NK-92 (cell line): ENCODE data around the gene MPZL2.

ENCODE experiments used
- DNase-seq: peaks from one replicate; lab custom pipeline; 2025; ENCODE audit not compliant: unreplicated experiment; lab: John Stamatoyannopoulos, UW

The MPZL2 gene

DNA sequence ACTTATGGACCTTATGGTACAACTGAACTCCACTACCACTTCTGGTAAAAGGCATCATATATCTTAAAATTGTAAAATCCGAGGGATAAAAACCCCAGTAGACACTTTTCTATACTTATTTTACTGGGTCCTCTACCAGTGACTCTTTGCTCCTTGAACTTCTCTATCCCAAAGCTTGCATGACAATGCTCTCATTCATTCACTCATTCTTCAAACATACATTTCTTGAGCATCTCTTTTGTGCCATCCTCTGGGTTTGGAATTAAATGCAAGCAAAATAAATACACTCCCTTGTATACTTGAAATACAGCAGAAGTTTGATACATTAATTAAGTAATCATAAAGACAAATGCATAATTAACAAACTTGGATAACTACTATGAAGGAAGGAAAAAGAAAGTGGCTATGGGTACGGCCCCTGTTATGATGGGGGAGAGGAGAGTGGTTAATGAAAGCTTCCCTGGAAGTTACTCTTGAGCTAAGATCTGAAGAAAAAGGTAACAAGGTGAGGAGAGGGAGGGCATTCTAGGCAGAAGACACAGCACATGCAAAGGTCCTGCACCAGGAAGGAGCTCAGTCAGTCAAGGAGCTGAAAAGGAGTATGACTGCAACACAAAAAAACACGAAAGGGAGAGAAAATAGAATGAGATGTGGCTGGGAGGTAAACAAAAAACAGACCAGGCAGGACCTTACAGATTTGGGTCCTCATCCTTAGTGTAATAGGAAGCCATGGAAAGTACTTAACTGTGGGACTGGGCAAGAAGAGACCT lies 19.9 kb downstream of the MPZL2 start:
- DNase-seq: no peak

DNA sequence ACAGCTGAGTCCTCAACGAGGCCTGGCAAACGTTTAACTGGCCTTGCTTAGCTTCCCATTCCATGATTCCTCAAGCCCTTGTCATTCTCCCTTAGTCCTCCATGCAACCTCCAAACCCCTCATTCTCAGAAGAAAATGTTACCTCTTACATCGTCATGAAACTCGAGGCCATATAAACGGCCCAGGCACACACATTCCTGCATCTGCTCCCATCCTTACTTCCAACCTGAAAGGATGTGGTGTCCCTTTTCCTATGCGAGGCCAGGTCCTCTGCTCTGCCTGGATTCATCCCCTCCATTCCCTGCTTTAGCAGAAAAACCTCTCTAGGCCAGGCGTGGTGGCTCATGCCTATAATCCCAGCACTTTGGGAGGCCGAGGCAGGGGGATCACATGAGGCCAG lies 20.9 kb downstream of the MPZL2 start:
- no peak for DNase-seq

DNA sequence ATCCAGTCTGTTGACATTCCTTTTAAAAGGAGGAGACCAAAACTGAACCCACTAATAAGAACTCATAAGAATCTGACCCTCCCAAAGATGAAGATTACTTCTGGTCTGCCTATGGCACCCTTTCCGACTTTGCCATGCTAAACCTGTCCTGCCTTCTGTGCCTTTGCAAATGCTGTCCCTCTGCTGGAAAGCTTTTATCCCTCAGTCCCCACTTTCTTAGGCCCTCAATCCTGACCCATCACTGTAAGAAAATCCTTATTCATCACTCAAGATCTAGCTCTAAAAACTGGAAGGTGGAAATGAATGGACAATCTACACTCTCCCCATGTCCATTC lies 22.4 kb downstream of the MPZL2 start:
- DNase-seq: no peak

DNA sequence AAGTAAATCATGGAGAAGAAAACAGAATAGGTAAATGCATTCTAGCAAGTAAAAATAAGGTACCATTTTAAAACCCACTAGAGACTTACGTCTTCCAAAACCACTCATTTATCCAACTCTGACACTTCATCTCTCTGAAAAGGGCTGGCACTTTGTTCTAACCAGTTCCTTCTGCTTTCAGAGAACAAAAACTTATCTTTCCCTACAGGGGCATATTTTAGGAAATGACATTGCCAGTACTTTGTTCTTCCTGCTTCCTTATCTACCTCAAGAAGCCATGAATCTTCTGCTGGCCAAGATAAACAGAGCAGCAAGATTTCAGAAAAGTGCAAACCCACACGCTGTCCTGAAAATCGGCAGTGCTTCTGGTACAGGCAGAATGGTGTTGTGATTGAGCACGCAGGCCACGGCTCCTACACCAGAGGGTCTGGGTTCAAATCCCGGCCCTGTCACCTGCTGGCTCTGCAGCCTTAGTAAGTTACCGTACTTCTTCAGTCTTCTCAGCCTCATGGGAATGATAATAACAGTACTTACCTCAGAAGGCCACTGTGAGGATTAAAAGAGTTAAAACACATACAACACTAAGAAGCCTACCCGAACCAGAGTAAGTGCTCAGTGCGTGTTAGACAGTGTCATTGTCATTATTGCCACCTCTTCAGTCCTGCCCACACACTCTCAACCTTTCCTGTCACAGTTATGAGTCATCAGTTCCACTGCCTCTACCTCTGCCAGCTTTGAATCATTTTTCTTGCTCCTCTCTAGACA lies 22.9 kb downstream of the MPZL2 start:
- no peak for DNase-seq

DNA sequence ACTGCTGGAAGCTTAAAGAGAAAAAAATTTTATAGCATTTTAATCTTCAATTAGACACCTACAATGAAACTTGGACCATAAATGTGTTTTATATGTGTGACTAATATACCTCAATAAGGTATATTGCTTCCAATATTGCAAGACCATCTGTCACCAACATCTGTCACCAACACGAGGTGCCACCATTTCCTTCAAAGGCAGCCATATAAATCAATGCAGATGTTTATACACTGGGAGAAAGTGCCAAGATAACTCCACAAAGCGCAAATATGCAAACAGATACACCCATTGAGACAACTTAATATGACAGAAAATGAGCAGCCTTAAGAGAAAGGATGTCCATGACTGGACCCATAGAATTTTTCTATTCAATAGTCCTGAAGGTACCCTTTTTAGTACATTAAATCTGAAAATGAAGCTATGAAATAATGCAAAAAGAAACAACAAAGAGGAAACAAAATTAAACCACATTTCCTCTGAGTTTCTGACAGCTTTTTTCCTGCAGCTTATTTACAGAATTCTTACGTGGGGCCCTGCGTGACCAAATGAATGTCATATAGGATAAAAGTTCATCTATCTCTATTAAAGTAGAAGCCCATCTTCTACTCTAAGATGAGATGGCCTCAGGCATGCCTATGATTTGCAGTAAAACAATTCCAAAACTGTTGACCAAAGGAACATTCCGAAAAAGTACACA lies 24.4 kb downstream of the MPZL2 start:
- DNase-seq: no peak

DNA sequence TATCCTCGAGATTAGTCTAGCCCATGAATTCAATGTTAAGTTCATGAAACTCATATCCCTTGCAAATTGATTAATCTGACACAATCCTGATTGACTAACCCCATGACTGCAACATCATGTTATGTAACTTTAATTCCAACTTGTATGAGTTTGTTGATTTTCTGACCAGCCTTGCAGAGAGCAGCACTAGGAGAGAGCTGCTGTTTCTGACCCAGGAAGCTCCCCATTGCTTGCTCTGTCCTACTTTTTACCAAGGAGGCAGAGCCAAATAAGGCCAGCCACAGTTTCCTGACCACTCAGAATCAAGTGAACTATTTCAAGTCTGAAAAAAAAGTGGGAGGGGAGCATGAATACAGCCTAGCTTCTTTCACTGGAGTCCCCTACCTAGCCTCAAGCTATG lies 25.2 kb downstream of the MPZL2 start:
- DNase-seq: no peak

DNA sequence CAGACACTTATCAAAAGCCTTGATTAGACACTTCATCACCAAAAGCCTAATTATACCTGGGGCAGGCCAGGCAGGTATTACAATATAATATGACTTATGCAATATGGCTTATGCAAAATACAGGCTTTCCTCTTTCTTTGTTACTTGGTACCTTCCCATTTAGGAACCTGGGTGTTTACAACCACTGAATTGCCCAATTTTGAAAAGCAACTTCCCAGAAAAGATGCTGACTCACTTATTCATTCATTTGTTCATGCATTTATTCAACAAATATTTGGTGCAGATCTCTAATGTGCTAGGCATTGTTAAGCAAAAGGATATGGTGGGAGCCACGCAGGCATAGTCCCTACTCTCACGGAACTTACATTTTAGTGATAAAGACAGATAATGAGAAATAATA lies 25.7 kb downstream of the MPZL2 start:
- no peak for DNase-seq

DNA sequence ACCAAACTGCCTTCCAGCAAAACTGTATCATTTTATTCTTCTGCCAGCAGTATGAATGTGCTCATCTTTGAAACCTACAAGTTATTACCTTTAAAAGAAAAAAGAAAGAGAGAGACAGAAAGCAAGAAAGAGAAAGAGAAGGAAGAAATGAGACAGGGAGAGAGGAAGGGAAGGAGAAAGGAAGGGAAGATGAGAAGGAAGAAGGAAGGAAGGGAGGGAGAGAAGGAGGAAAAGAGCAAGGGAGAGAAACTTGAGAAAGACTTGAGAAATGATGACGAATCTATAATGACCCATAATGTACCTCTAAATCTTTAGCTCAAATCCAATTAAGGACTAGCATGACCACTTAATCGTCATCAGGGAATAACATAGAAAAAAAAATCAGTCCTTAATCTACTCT lies 27.9 kb downstream of the MPZL2 start:
- DNase-seq: no peak

DNA sequence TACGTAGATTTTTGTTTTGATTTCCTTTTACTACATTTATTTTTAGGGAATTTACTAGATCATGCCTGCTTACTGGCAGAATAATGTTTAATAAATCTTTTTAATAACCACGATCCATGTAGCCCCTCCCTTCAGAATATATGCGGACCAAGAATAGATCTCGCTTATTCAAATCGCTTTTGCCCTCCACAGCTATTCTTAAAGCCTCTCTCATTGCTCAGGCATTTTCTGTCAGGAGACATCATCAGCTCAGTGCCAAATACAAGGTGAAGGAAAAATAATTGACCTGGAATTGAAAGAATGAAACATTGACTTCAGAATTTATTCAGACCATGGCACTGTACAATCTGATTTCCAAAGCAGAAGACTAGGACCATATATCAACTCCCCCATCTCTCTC lies 29.3 kb downstream of the MPZL2 start:
- no peak for DNase-seq

DNA sequence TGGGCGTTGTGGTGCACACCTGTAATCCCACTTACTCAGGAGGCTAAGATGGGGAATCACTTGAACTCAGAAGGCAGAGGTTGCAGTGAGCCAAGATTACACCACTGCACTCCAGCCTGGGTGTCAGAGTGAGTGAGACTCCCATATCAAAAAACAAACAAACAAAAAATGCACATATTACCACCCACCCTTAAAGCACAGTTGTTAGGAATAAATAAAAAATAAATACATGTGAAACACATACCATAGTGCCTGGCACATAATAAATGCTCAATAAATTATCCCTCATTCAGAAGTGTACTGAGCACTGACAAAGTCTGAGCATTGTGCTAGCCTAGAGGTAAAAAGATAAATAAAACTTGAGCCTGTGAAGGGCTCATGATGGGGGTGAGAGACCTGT lies 30.2 kb downstream of the MPZL2 start:
- DNase-seq: no peak

DNA sequence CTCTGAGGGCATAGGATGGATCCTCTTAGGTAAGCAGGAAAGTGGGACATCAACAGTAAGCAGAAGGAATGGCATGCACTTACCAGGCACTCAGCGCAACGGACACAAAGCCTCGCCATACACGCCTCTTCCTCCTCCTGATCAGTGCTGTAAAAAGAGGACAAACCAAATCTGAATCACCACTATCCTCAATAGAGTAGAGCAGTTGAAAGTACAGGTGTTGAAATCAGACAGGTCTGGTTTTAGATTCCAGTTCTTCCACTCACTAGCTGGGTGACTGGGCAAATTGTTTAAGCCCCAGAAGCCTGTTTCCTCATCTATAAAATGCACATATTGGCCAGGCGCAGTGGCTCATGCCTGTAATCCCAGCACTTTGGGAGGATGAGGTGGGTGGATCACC lies 30.7 kb downstream of the MPZL2 start:
- no peak for DNase-seq

DNA sequence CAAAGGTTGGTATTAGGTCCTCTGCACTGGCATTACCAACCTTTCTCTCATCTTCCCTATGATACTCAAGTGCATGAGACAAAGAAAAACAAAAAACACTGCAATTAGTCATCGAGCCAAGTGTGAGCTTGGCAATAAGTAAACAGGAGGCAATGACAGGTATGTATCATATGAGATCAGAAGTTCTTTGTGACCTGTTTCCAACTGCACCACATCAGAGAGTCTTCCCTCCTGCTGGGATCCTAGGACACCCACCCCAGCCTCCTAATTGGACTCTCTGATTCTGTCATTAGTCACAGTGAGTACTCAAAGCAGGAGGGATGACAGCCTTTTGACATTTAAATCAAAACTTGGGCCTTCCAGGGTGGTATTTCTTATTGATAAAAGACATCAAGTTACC lies 31.4 kb downstream of the MPZL2 start:
- DNase-seq: no peak

DNA sequence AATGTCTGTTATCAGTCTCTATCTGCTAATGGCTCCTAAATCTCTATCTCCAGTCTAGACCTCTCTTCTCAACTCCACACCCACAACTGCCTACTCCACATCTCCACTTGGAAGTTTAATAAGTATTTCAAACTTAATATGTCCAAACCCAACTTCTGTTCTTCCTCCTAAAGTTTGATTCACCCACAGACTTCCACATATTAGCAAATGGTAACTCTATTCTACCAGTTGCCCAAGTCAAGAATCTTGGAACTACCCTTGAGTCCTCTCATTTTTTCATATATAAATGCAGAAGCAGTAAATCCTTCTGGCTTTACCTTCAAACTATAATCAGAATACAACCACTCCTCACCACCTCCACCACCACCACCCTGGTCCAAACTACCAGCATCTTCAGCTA lies 32.6 kb downstream of the MPZL2 start:
- DNase-seq: no peak

DNA sequence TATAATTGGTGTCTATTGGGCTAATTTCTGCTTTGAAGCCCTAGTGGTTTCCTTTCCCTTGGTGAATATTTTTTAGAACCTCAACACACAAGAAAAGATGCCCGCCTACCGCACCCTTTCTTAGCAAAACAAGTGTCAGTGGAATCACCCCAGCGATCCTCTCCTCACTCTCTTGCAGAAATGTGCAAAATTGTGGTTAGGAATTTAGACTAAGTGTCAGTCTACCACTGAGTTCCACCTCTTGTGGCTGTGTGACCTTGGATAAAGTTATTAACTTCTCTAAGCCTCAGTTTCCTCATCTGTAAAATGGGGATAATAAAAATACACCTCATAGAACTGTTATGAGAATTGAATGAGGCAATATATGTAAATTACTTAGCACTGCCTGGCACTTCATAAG lies 34.0 kb downstream of the MPZL2 start:
- DNase-seq: no peak

DNA sequence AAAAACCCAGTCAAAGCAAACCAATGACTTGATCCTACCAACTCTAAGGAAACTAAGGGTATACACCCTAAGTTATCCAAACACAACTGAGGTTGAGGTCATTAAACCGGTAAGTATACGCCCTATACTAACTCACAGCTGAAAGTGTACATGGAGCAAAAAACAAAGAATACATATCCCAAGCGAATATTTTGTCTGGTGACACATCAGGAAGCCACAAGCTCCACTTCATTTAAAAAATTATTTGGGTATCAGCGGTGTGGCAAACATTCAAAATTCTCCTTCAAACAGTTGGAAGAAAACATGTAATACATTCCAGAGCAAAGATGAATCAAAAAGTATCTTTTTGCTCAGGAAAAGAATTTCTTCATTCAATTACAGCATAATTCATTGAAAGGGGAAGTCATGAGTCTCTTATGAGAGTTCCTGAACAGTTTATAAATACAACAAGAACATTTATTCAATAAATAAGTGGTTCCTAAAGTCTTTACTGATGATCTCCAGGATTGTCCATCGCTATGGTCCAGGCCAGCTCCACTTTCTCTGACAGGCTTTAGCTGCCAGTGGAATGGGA lies 34.7 kb downstream of the MPZL2 start:
- DNase-seq: no peak

DNA sequence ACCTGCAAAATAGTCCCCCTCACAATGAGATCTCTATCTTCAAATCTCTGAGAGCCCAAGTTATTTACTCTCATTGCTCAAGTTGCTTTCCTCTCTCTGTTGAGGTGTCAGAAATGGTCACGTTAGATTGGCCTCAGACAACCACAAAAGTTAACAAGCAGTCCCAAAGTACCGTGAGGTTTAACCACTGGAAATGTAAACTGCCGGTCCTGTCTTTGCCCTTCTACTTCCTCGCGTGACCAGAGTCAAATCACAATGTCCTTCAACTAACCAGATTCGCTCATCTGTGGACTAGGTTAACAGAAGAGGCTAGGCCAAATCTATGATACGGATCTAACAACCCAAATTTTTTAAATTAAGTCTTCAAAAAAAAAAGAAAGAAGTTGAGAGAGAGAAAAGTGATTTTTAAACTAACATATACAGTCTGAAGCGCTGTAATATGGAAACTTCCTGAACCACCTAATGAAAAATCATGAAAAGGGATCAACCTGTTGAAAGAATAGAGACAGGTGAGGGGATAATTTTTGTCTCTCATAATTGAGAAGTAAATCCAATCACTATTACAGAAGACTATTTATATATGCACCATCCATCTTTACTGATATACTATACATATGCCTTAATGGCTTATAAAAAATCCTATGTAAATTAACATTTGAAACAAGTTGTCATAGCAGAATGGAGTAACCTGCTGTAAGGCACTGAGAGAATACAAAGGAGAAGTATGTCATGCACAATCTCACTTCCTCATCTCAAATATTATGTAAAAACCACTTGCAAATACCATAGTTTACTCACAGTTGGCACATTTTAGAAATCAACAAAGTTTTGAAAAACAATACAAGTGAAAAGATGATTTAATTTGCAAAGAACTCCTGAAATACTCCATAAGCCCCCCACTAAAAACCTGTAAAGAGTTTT lies 36.0 kb downstream of the MPZL2 start:
- DNase-seq: no peak

DNA sequence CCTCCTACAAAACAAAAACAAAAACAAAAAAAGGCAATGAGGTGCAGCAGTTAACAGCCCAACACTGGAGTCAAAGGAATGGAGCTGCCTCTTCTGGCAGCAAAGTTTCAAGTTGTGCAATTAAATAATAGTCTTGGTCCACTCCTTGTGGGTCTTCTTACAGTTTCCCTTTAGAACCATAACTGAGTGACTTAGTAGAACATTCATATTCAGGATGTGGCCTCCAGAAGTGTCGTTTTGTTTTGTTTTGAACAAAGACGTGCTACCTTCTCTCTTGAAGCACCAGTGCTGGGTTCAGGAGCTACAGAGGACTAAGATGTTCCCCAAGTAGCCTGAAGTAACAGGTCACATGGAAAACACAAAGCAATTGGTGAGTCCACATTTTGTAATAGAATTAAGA lies 37.3 kb downstream of the MPZL2 start:
- DNase-seq: no peak

DNA sequence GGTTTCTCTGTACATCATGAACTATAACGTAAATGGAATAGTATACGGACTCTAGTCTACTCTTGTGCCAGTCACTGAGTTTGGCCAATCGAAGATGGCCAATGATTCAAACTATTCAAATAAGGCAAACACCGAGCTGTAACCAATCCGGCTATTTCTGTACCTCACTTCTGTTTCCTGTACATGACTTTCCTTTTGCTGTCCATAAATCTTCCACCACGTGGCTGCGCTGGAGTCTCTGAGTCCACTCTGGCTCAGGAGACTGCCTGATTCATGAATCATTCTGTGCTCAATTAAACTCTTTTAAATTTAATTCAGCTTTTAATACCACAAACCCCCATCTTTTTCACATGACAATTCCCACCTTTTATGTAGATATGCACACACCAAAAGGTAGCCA lies 37.8 kb downstream of the MPZL2 start:
- DNase-seq: no peak

DNA sequence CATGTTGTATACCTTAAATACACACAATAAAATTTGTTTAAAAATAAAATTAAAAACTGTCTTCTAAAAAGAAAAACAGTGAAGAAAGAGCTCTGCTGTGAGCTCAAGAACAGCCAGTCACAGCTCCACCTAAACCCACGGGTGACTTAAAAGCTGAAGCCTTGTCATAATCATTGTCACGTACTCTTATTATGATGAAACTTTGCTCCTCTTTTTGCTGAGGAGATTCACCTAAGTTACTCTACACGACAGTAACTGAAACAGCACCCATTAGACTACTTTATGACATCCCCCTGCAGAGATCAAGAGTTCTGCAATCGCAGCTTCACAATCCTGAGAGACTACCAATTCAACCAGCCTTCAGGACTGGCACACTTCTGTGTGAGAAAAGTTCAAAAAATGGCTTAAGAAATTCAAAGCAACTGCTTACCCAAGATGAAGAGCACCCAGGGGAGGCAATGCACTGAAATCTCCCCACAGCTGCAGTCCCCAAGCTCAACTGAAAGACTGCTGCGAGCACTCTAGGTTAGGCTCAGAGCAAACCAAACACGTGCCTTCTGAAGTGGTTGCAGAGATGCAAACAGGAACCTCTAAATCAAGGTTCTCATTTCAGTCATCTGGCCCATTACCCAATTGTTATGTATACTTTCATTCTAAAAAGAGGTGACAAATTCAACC lies 39.4 kb downstream of the MPZL2 start, which contains the start of gene JAML:
JAML (minus strand) TSS at position 501 of the 678 bp plus-strand sequence. CDS start 10,145 bp downstream, outside the sequence.
- no peak for DNase-seq

DNA sequence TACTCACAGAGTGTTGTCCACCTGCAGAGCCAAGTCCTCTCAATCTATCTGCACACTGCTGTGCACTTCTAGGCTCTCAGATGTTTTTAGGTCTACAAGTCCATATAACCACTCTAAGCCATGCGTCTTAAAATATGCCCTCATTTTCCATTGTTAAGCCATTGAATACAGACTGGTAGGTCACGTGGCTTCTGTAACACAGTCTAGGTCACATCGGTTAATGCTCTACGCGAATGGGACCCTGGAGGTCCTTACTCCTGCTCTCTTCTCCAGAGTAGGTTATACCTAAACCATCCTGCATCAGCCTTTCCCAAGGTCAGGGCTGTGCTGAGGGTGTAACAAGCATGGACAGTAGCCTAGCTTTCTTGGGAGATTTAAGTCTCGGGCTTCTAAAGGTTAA lies 40.1 kb downstream of the MPZL2 start:
- DNase-seq: no peak
